GM19395 (cell line): Measurements from ENCODE around the gene PAQR4.
"Not testable (repeated sequence)": the region's sequence is repeated elsewhere in the genome, so short reads cannot be mapped to it uniquely, and the experiment has no call there.

ENCODE experiments used
- ATAC-seq: cut with Tn5 transposase; IDR thresholded peaks from one replicate; pipeline ENCODE4 v1.9.1; 2021; ENCODE audit warnings: mild to moderate bottlenecking, moderate library complexity; ENCODE audit not compliant: unreplicated experiment

Gene PAQR4

GRCh38 chr16:2943716-2944115 lies 25.4 kb upstream of the PAQR4 start:
- ATAC-seq: not testable (repeated sequence)

- no peak for ATAC-seq
Observed at GRCh38 chr16:2946649-2947048, 22.5 kb upstream of the PAQR4 start.

- no peak for ATAC-seq
Observed at GRCh38 chr16:2948807-2949704, 20.1 kb upstream of the PAQR4 start.

GRCh38 chr16:2949705-2950352 lies 19.3 kb upstream of the PAQR4 start:
- ATAC-seq: no peak

GRCh38 chr16:2950353-2950724 lies 18.8 kb upstream of the PAQR4 start:
- no peak for ATAC-seq

GRCh38 chr16:2950773-2951172 lies 18.4 kb upstream of the PAQR4 start:
- no peak for ATAC-seq

- ATAC-seq: no peak
Observed at GRCh38 chr16:2952679-2953078, 16.5 kb upstream of the PAQR4 start.

GRCh38 chr16:2953706-2954627 lies 15.2 kb upstream of the PAQR4 start:
- ATAC-seq: no peak

GRCh38 chr16:2954656-2955381 lies 14.3 kb upstream of the PAQR4 start:
- no peak for ATAC-seq

- ATAC-seq: no peak
Observed at GRCh38 chr16:2955438-2955778, 13.7 kb upstream of the PAQR4 start.

GRCh38 chr16:2955779-2956578 lies 13.2 kb upstream of the PAQR4 start:
- no peak for ATAC-seq

GRCh38 chr16:2956579-2956956 lies 12.6 kb upstream of the PAQR4 start:
- ATAC-seq: no peak

GRCh38 chr16:2959206-2959605 lies 9.9 kb upstream of the PAQR4 start:
- no peak for ATAC-seq

GRCh38 chr16:2960183-2961010 lies 8.8 kb upstream of the PAQR4 start:
- no peak for ATAC-seq

- no peak for ATAC-seq
Observed at GRCh38 chr16:2962334-2963073, 6.6 kb upstream of the PAQR4 start.

GRCh38 chr16:2963074-2963722 lies 6.0 kb upstream of the PAQR4 start:
- ATAC-seq: no peak

- ATAC-seq: no peak
Observed at GRCh38 chr16:2963723-2964474, 5.2 kb upstream of the PAQR4 start, which contains the start of gene KREMEN2. Gene KREMEN2 (plus strand): TSS chr16:2964275. CDS start chr16:2964521, 246 bp downstream.
